Measurements from ENCODE around the gene CDCA3.
"Not testable (repeated sequence)": the region's sequence is repeated elsewhere in the genome, so short reads cannot be mapped to it uniquely, and the experiment has no call there.

GRCh38 chr12:6888794-6889193 lies 37.7 kb upstream of the CDCA3 start:
- not testable (repeated sequence) for TF ChIP-seq CTCF (conservative IDR thresholded peaks at IDR 0.05 in 1 of 2, IDR thresholded peaks at IDR 0.05 in 1 of 2; ENCODE audit: low read depth in 1 of 2, low read length in 2 of 2); EZH2 (IDR thresholded peaks at IDR 0.05; ENCODE audit: low read length, missing control alignments)
